GM12801 (cell line): Measurements from ENCODE around the gene HIP1R.

Source experiments
- TF ChIP-seq, protein P1 (sequence below): IDR thresholded peaks from one replicate; pipeline ENCODE4 v1.5.1; 2011; ENCODE audit warnings: control low read depth; ENCODE audit not compliant: insufficient read length; ENCODE audit errors: extremely low read depth

The HIP1R gene

GRCh38 chr12:122882908-122883558 lies 47.8 kb downstream of the HIP1R start:
- TF ChIP-seq, protein P1, sequence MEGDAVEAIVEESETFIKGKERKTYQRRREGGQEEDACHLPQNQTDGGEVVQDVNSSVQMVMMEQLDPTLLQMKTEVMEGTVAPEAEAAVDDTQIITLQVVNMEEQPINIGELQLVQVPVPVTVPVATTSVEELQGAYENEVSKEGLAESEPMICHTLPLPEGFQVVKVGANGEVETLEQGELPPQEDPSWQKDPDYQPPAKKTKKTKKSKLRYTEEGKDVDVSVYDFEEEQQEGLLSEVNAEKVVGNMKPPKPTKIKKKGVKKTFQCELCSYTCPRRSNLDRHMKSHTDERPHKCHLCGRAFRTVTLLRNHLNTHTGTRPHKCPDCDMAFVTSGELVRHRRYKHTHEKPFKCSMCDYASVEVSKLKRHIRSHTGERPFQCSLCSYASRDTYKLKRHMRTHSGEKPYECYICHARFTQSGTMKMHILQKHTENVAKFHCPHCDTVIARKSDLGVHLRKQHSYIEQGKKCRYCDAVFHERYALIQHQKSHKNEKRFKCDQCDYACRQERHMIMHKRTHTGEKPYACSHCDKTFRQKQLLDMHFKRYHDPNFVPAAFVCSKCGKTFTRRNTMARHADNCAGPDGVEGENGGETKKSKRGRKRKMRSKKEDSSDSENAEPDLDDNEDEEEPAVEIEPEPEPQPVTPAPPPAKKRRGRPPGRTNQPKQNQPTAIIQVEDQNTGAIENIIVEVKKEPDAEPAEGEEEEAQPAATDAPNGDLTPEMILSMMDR, result no peak

DNA sequence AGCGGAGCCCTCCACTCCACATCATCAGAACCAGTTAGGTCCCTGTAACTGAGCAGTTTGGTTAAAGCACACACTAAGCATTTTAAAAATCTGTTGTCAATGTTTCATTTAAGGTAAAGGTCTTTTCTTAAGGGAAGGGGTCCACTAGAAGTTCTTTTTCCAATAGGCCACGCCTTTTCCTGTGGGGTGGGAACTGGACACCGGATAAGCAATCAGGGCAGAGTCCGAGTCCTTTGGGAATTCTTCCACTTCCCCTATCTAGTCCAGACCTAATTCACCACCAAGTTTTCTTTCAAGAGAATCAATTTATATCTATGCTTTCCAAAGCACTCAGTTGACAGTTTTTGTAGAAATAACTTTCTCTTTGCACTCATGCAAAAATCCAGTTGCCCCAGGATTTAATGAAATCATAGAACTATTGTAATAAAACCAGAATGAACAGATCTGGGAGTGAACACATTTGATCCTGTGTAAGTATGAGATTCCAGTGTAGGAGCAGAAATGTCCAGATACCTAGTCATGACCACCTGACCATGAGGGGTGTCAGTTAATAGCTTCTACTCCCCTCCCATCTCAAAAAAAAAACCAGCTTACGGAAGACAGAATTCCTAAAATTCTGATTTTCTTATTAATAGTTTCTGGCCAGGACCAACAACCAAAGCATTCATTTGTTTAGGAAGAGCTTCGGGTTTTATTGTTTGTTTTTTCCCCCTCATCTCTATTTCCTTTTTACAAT lies 49.0 kb downstream of the HIP1R start:
- TF ChIP-seq, protein P1, result no peak

DNA sequence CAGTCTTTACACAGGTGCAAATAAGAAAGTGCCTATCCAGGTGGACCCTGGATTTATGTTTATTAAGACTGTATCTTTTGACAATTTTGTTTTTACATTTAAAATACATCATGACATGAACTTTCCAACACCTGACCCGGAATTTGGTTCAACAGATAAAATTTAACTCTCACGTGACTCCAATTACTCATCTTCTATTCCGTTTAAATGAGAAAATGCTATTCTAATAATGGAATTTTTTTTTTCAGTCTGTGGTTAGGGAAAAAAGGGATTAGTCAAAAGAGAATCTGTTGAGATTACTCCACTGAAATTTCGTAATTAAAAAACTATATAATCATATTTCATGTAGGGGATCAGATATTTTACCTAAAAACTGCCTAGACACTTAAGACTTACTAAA lies 49.6 kb downstream of the HIP1R start:
- TF ChIP-seq, protein P1, result no peak

DNA sequence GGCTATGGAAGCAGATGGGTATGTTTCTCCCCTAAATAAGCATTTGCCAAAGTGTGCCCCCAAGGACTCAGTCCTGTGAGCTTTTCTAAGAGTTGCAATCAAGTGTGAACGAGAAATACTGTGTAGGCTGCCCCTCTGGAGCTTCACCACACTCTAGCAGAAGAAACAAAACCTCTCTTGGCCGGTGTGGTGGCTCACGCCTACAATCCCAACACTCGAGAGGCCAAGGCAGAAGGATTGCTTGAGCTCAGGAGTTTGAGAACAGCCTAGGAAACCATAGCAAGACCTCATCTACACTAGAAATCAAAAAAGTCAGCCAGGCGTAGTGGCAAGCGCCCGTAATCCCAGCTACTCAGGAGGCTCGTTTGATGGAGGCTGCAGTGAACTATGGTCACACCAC lies 50.9 kb downstream of the HIP1R start:
- TF ChIP-seq, protein P1, result no peak

DNA sequence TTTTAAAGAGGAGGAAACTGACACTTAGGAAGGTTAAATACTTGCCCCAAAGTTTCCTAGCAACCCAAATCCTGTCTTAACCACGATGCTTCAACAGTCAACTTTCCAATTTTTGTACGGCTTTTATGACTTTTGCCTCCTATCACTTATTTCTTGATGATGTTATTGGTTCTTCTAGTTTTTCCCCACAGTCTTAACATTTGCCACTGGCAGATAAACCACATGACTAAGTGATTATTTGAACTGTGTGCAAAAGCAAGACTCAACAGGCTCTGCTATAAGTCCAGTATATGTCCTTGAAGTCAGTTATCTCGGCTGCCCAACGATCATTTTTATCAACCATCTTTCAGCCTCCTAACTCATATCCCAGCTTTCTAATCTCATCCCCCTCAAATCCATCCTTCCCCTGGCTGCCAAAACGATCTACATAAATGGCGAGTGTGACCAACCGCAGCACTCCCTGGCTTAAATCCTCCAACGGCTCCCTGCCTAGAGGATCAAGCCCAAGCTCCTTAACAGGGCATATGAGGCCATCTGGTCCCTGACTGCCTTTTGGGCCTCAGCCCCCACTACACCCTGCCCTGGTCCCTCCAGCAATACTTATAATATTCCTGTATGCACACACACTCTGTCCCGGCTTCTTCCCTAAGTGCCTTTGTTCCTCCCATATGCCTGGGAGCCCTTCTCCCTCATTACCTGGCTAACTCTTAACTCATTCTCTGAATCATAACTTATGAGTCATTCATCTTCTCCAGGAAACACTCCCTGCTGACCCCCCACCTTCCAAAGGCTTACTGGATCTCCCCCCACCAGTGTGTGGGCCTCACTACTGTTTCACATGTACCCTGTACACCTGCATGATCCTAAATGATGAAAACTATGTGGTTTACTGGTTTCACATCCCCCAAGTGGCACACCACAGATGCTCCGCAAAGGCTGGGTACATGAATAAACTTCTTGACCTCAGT lies 51.9 kb downstream of the HIP1R start:
- TF ChIP-seq, protein P1, result no peak

DNA sequence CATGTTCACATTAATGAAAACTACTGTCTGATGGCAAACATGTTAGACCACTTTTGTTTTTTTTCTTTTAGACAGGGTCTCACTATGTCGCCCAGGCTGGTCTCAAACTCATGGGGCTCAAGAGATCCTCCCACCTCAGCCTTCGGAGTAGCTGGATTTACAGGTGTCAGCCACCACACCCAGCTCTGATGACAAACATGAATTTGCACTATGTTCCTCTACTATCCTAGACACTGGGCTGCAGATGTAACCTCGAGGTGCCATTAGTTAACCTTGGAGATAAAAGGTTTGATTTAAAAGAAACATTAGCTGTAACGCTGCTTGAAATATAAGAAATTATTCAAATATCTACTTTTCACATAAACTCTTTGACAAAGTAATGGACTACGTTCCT lies 52.6 kb downstream of the HIP1R start:
- TF ChIP-seq, protein P1, result no peak

GRCh38 chr12:122888232-122888752 lies 53.0 kb downstream of the HIP1R start:
- TF ChIP-seq, protein P1, result no peak
